ENCODE measurements around the gene RNU1-3.
"Not testable (repeated sequence)": the region's sequence is repeated elsewhere in the genome, so short reads cannot be mapped to it uniquely, and the experiment has no call there.

The RNU1-3 gene

GRCh38 chr1:16651560-16651959 lies 15.2 kb downstream of the RNU1-3 start:
- DNase-seq: not testable (repeated sequence)

GRCh38 chr1:16649960-16650359 lies 16.8 kb downstream of the RNU1-3 start:
- DNase-seq: not testable (repeated sequence)

- not testable (repeated sequence) for DNase-seq
These were observed 17.4 kb downstream of the RNU1-3 start for GRCh38 chr1:16649390-16649789.

GRCh38 chr1:16648756-16649155 lies 18.0 kb downstream of the RNU1-3 start:
- DNase-seq: not testable (repeated sequence)

GRCh38 chr1:16648250-16648649 lies 18.5 kb downstream of the RNU1-3 start:
- not testable (repeated sequence) for DNase-seq

GRCh38 chr1:16647179-16648176 lies 19.3 kb downstream of the RNU1-3 start:
- DNase-seq: not testable (repeated sequence)

GRCh38 chr1:16646716-16647115 lies 20.0 kb downstream of the RNU1-3 start:
- not testable (repeated sequence) for DNase-seq

GRCh38 chr1:16646061-16646664 lies 20.6 kb downstream of the RNU1-3 start:
- not testable (repeated sequence) for DNase-seq

GRCh38 chr1:16645271-16646060 lies 21.3 kb downstream of the RNU1-3 start:
- not testable (repeated sequence) for DNase-seq

GRCh38 chr1:16644482-16645270 lies 22.1 kb downstream of the RNU1-3 start:
- DNase-seq: peak; percentile 82 to 89

GRCh38 chr1:16644193-16644481 lies 22.6 kb downstream of the RNU1-3 start:
- DNase-seq: no peak

GRCh38 chr1:16643476-16644192 lies 23.1 kb downstream of the RNU1-3 start:
- DNase-seq: not testable (repeated sequence)

- DNase-seq: not testable (repeated sequence)
These were observed 23.7 kb downstream of the RNU1-3 start for GRCh38 chr1:16643001-16643411.

GRCh38 chr1:16642025-16642966 lies 24.5 kb downstream of the RNU1-3 start:
- not testable (repeated sequence) for DNase-seq

GRCh38 chr1:16641159-16641975 lies 25.4 kb downstream of the RNU1-3 start:
- not testable (repeated sequence) for DNase-seq

GRCh38 chr1:16639091-16640031 lies 27.4 kb downstream of the RNU1-3 start:
- DNase-seq: not testable (repeated sequence)

GRCh38 chr1:16637941-16638778 lies 28.6 kb downstream of the RNU1-3 start:
- not testable (repeated sequence) for DNase-seq
